ENCODE data around the gene NELFCD.

NELFCD gene

GRCh38 chr20:58992911-58993310, 11.9 kb downstream of the NELFCD start:
- Mint-ChIP-seq H3K4me3 (no peak overlapping the region), H3K9me3 (no peaks in the 10 kb centered on the region), H3K4me1 (ENCODE audit: low read depth in 2 of 2) (peaks cover under 1 to 2% of the 10 kb centered on the region in 2 donors), H3K27me3 (no peaks in the 10 kb centered on the region), H3K36me3 (ENCODE audit: insufficient read depth) (peaks cover 96% of the 10 kb centered on the region), H3K27ac (no peak overlapping the region)
- ATAC-seq (replicated peaks) (no peak), DNase-seq (no peak)

DNA sequence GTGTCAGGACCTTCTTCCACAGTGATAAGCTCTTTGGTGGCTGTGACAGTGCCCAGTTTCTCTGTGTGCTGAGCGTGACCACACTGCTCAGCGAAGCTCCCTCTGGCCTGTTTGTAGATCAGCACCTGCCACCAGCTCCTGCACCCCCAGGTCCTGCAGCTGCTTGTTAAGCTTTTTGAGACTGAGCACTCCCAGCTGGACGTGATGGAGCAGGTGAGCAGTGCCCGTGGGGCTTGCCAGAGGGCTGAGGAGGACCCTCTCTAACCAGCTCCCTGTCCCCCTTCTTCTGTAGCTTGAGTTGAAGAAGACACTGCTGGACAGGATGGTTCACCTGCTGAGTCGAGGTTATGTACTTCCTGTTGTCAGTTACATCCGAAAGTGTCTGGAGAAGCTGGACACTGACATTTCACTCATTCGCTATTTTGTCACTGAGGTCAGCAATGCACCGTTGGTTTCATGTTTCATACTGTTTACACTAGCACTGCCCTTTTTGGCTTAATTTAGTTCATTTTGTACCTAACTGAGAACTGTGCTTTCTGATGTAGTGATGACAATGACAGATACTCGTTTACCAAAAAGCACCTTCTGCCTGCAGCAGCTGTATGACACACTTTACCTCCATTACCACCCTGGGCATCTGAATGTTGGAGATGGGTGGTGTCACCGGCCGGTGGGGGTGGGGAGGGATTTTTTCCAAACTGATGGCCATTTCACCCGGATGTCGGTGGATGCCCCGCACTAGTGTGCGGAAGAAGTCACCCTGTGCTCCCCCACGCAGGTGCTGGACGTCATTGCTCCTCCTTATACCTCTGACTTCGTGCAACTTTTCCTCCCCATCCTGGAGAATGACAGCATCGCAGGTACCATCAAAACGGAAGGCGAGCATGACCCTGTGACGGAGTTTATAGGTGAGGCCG, 12.5 kb downstream of the NELFCD start:
- ATAC-seq (replicated peaks) = no peak
- peaks cover 93% of the 10 kb centered on the region for H3K36me3 Mint-ChIP-seq (ENCODE audit: insufficient read depth)

GRCh38 chr20:58994390-58995159, 13.5 kb downstream of the NELFCD start:
- H3K36me3 Mint-ChIP-seq (ENCODE audit: insufficient read depth) = peaks cover 87% of the 10 kb centered on the region
- H3K27me3 Mint-ChIP-seq = no peaks in the 10 kb centered on the region
- no peak overlapping the region for H3K4me3 Mint-ChIP-seq
- DNase-seq (no peak), ATAC-seq (replicated peaks) (no peak)
- no peaks in the 10 kb centered on the region for H3K9me3 Mint-ChIP-seq
- H3K27ac Mint-ChIP-seq = no peak overlapping the region
- H3K4me1 Mint-ChIP-seq (ENCODE audit: low read depth in 2 of 2) = no peaks in the 10 kb centered on the region

More for the DNA sequence above, 12.5 kb downstream of the NELFCD start:
- no peak for DNase-seq
- H3K27ac Mint-ChIP-seq = no peak overlapping the region
- no peak overlapping the region for H3K4me3 Mint-ChIP-seq
- H3K4me1 Mint-ChIP-seq (ENCODE audit: low read depth in 2 of 2) = no peaks in the 10 kb centered on the region
- no peaks in the 10 kb centered on the region for H3K27me3 Mint-ChIP-seq
- no peaks in the 10 kb centered on the region for H3K9me3 Mint-ChIP-seq

DNA sequence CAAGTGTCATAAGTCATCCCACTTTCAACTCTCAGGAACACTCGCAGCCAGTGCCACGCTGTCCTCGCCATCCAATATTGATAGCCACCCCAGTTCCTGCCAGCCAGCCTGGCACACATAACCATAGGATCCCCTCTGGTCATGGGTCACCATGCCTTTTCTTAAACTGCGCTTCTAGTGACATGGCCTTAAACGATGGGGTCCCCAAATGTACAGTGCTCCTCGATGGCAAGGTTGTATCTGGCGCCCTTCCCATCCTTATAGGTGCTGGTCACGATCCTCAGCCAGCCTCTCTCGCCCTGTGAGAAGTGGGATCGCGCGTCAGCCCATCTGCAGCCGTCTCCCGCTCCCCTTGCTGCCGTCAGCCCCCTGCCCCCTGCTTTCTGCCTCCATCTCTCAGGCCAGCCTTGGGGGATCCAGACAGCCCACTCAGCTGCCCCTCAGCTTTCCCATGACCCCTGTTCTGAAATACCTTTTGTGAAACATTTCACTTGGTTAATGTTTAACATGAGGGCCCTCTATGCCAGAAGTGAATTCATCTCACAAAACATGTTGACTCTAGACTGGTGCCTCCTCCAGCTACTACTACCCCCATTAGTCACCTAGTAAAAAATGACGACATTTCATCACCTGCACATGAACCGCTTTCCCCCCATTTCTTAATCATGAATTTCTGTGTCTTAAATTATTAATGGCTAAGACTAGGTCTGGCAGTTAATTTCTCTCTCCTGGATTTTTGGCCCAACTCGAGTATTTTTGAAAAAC, 14.6 kb downstream of the NELFCD start:
- Mint-ChIP-seq H3K36me3 (ENCODE audit: insufficient read depth) (peaks cover 81% of the 10 kb centered on the region), H3K27ac (peak overlapping the region in 1 of 2 donors; percentile 38), H3K27me3 (no peaks in the 10 kb centered on the region)

GRCh38 chr20:58996226-58996611, 15.2 kb downstream of the NELFCD start:
- no peak for ATAC-seq (replicated peaks)
- Mint-ChIP-seq H3K36me3 (ENCODE audit: insufficient read depth) (peaks cover 75% of the 10 kb centered on the region), H3K4me3 (no peak overlapping the region), H3K27ac (peak overlapping the region in 1 of 2 donors; percentile 38), H3K9me3 (no peaks in the 10 kb centered on the region), H3K4me1 (ENCODE audit: low read depth in 2 of 2) (no peaks in the 10 kb centered on the region), H3K27me3 (no peaks in the 10 kb centered on the region)
- DNase-seq = no peak

More for the DNA sequence above, 14.6 kb downstream of the NELFCD start:
- DNase-seq (no peak), ATAC-seq (replicated peaks) (no peak)
- H3K4me1 Mint-ChIP-seq (ENCODE audit: low read depth in 2 of 2) = no peaks in the 10 kb centered on the region
- no peaks in the 10 kb centered on the region for H3K9me3 Mint-ChIP-seq
- no peak overlapping the region for H3K4me3 Mint-ChIP-seq

- ATAC-seq (replicated peaks) (no peak), DNase-seq (no peak)
- no peak overlapping the region for H3K4me3 Mint-ChIP-seq
- H3K27ac Mint-ChIP-seq = peak overlapping the region in 1 of 2 donors; percentile 57
- H3K27me3 Mint-ChIP-seq = no peaks in the 10 kb centered on the region
- no peaks in the 10 kb centered on the region for H3K9me3 Mint-ChIP-seq
- H3K4me1 Mint-ChIP-seq (ENCODE audit: low read depth in 2 of 2) = peaks cover 0 to under 1% of the 10 kb centered on the region in 2 donors
- H3K36me3 Mint-ChIP-seq (ENCODE audit: insufficient read depth) = peaks cover 66% of the 10 kb centered on the region
These were observed 16.2 kb downstream of the NELFCD start for GRCh38 chr20:58997141-58997770.

DNA sequence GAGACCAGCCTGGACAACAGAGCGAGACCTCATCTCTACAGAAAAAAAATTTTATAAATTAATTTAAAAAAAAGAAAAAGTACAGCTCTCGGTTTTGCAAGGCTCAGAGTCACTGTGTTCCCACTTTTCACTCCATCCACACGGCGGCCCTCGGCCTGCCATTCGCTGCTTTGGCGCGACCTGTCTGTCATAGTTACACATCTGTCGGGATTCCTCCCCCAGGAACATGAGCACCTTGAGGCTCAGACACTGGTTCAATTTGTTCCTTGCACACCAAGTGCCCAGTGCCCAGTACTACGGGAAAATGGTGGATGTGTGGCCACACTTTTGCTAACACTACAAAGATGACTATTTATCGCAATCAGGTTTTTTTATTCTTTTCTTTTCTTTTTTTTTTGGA, 17.6 kb downstream of the NELFCD start:
- H3K36me3 Mint-ChIP-seq (ENCODE audit: insufficient read depth) = peaks cover 55% of the 10 kb centered on the region
- peaks cover 5 to 10% of the 10 kb centered on the region in 2 donors for H3K4me1 Mint-ChIP-seq (ENCODE audit: low read depth in 2 of 2)
- H3K9me3 Mint-ChIP-seq = no peaks in the 10 kb centered on the region
- no peak for ATAC-seq (replicated peaks)
- no peak overlapping the region for H3K4me3 Mint-ChIP-seq
- no peak overlapping the region for H3K27ac Mint-ChIP-seq
- H3K27me3 Mint-ChIP-seq = no peaks in the 10 kb centered on the region
- no peak for DNase-seq

GRCh38 chr20:59000326-59000725, 19.3 kb downstream of the NELFCD start:
- Mint-ChIP-seq H3K27me3 (no peaks in the 10 kb centered on the region), H3K4me3 (no peak overlapping the region), H3K4me1 (ENCODE audit: low read depth in 2 of 2) (peaks cover 20 to 26% of the 10 kb centered on the region in 2 donors), H3K36me3 (ENCODE audit: insufficient read depth) (peaks cover 43% of the 10 kb centered on the region), H3K9me3 (no peaks in the 10 kb centered on the region), H3K27ac (no peak overlapping the region)
- no peak for ATAC-seq (replicated peaks)
- no peak for DNase-seq

DNA sequence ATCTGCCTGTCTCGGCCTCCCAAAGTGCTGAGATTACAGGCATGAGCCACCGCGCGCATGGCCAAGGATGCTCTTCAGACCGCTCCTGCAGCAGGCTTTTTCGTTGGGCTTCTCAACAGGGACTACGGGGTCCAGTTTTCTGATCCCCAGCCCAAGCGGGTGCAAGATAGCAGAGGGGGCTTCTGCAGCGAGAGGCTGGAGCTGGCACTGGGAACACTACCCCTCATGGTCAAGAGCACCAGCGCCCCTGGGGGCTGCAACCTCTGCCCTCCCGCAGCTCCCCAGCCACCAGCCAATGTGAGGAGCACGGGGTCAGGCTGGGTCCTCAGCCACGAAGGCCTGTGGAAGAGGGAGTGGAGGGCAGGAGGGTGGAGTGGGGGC, 20.0 kb downstream of the NELFCD start:
- H3K27ac Mint-ChIP-seq = no peak overlapping the region
- H3K4me3 Mint-ChIP-seq = no peak overlapping the region
- DNase-seq = no peak
- peaks cover 36% of the 10 kb centered on the region for H3K36me3 Mint-ChIP-seq (ENCODE audit: insufficient read depth)
- ATAC-seq (replicated peaks) = no peak
- H3K27me3 Mint-ChIP-seq = no peaks in the 10 kb centered on the region
- H3K9me3 Mint-ChIP-seq = no peaks in the 10 kb centered on the region
- peaks cover 27 to 33% of the 10 kb centered on the region in 2 donors for H3K4me1 Mint-ChIP-seq (ENCODE audit: low read depth in 2 of 2)

DNA sequence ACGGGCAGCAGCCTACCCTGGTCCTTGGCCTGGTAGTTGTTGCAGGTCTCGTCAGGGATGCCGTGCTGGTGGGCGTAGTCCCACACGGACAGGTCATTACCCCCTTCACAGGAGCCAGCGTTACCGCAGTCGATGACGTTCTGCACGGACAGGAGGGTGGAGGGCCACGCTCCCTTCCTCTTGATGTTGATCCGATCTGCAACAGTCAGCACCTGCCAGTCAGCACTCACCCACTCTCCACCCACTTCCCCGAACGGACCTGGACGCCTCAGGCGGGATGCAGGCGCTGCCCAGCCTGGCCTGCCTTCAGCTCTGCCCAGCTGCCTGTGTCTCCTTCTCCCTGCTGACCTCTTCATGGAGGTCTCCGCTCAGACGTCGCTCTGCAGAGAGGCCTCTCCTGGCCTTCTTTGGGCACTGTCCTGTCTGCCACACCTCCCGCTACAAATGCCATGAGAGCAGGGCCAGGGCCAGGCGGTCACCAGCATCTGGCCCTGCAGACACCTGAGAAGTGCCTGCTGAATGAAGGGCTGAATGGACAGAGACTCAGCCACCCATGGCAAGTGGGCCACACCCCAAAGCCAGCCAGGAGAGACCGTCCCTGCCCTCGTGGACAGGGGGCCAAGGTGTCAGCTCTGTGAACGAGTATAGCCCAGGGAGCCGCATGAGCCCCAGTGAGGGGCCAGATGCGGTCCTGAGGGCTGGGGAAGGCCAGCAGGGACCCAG, 20.6 kb downstream of the NELFCD start:
- Mint-ChIP-seq H3K4me1 (ENCODE audit: low read depth in 2 of 2) (peaks cover 30 to 35% of the 10 kb centered on the region in 2 donors), H3K27me3 (no peaks in the 10 kb centered on the region), H3K9me3 (no peaks in the 10 kb centered on the region), H3K27ac (no peak overlapping the region), H3K36me3 (ENCODE audit: insufficient read depth) (peaks cover 31% of the 10 kb centered on the region), H3K4me3 (no peak overlapping the region)
- ATAC-seq (replicated peaks) (no peak), DNase-seq (no peak)

DNA sequence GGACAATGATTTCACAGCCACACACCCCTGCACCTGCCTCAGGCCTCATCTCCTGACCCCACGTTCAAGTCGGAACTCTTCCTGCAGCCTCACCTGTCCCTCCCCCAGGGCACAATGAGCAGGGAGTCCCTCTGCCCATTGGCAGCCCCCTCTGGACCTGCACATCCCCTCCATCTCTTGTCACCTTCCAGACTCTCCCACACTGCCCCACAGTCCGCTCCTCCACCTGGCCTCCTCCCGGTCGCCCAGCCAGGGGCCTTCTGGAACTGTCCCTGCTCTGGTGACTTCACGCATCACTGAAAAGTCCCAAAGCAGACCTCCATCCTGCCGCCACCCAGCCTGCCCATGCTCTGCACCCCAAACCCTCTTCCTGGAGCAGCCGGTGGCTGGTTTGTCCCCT, 21.3 kb downstream of the NELFCD start:
- DNase-seq (no peak), ATAC-seq (replicated peaks) (no peak)
- Mint-ChIP-seq H3K4me1 (ENCODE audit: low read depth in 2 of 2) (peaks cover 30 to 35% of the 10 kb centered on the region in 2 donors), H3K36me3 (ENCODE audit: insufficient read depth) (peaks cover 23% of the 10 kb centered on the region), H3K4me3 (no peak overlapping the region), H3K27me3 (no peaks in the 10 kb centered on the region), H3K9me3 (no peaks in the 10 kb centered on the region), H3K27ac (peak overlapping the region in 1 of 2 donors; percentile 97)

DNA sequence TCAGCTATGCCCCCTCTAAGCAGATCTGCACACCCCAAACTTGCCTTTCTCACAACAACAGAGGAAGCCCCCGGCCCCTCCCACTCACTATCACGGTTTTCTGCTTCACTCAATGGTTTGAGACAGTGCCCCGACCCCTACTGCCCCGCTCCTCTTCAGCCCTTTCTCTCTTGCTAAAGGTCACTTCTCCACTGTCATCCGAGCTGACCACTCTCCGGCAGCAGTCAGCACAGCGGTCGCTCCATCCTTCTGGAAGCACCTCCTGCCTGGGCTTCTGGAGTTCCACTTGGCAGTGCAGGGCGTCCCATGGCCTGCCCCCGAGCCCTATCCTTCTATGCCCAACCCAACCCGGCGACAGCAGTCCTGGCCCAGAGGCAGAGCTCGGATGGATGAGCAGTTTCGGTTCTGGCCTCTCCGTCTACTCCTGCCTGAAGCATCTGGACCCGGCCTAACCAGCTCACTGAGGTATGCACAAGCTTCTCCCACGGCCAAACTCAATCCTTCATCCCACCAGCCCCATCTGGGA, 21.9 kb downstream of the NELFCD start:
- Mint-ChIP-seq H3K36me3 (ENCODE audit: insufficient read depth) (peaks cover 20% of the 10 kb centered on the region), H3K4me1 (ENCODE audit: low read depth in 2 of 2) (peaks cover 33 to 35% of the 10 kb centered on the region in 2 donors), H3K9me3 (no peaks in the 10 kb centered on the region), H3K4me3 (no peak overlapping the region), H3K27me3 (no peaks in the 10 kb centered on the region), H3K27ac (peak overlapping the region; percentile 93 to 97)
- no peak for DNase-seq
- ATAC-seq (replicated peaks) = no peak

Measured in effector memory CD8-positive, alpha-beta T cell (primary cell).